22Rv1 (cell line): ENCODE results near the gene NOB1.
A peak's percentile ranks its signal among the peaks of the same experiment; 100 is the strongest.
"Not testable (repeated sequence)": the region's sequence is repeated elsewhere in the genome, so short reads cannot be mapped to it uniquely, and the experiment has no call there.

Experiments
- H3K27ac ChIP-seq: fragments of 450-650 bp; 2 replicates; pipeline ENCODE4 v1.5.1; 2017
- CTCF ChIP-seq: fragments of 450-650 bp; IDR thresholded peaks from 2 replicates; pipeline ENCODE4 v1.5.1; 2017; ENCODE audit warnings: mild to moderate bottlenecking
- ZFX ChIP-seq: fragments of 450-650 bp; IDR thresholded peaks from 2 replicates; pipeline ENCODE4 v1.6.1; 2017; ENCODE audit warnings: antibody characterized with exemption, borderline replicate concordance

Gene NOB1

GRCh38 chr16:69754469-69755310 is at the start of gene NOB1:
Gene NOB1, minus strand, starts transcription at chr16:69754926. Its CDS starts 16 bp downstream, at chr16:69754910.
- peak; percentile 97 for TF ChIP-seq CTCF
- TF ChIP-seq ZFX: no peak
- peak within 1 kb of the TSS; percentile 68 for H3K27ac ChIP-seq

DNA sequence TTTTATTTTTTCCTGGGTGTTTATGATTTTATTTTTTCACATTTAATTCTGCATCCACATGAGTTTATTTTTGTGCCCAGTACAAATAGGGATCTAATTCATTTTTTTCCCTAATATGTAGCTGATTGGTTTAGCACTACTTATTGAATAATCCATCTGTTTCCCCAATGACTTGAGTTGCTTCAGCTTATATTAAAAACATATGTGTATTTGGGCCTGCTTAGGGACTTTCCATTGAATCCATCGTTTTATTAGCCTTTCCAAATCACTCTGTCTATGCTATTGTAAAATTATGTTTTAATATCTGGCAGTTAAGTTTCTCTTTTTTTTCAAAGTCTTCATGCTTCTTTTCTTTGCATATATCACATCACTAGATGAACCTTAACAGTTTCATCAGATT is 49.6 kb upstream of the NOB1 start:
- no peak overlapping the region for H3K27ac ChIP-seq
- TF ChIP-seq ZFX: no peak
- TF ChIP-seq CTCF: no peak

DNA sequence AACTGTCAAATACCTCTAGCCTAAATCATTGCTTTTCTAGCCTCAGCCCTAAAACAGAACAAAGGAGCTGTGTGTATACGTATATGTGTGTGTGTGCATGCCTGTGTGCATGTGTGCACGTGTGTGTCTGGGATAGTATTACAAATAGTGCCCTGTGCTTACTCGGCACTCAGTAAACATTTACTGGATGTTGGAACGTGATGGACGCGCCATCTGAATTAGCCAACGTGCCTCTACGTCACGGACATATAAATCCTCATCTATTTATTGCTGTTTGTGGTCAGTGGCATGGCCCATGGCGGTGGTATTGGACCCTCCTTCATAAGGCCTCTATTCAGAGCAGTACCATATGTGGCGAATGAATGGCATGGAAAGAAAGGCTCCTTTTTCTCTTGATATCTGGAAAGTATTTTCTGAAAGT is 44.9 kb upstream of the NOB1 start:
- TF ChIP-seq ZFX (no peak), CTCF (no peak)
- no peak overlapping the region for H3K27ac ChIP-seq

DNA sequence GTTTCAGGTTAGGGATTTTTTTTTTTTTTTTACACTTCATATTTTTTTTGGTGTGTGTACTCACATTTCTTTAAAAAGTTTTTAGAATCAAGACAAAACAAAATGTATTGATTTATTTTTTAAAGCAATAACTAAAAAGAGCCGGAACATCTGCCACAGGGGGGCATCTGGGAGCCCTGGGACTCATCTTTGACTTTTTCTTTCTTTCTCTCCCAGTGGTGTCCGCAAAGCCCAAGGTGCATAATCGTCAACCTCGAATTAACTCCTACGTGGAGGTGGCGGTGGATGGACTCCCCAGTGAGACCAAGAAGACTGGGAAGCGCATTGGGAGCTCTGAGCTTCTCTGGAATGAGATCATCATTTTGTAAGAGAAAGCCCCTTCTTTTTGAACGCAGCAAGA is 43.7 kb upstream of the NOB1 start:
- peak; percentile 18 for TF ChIP-seq CTCF
- no peak for TF ChIP-seq ZFX
- no peak overlapping the region for H3K27ac ChIP-seq

DNA sequence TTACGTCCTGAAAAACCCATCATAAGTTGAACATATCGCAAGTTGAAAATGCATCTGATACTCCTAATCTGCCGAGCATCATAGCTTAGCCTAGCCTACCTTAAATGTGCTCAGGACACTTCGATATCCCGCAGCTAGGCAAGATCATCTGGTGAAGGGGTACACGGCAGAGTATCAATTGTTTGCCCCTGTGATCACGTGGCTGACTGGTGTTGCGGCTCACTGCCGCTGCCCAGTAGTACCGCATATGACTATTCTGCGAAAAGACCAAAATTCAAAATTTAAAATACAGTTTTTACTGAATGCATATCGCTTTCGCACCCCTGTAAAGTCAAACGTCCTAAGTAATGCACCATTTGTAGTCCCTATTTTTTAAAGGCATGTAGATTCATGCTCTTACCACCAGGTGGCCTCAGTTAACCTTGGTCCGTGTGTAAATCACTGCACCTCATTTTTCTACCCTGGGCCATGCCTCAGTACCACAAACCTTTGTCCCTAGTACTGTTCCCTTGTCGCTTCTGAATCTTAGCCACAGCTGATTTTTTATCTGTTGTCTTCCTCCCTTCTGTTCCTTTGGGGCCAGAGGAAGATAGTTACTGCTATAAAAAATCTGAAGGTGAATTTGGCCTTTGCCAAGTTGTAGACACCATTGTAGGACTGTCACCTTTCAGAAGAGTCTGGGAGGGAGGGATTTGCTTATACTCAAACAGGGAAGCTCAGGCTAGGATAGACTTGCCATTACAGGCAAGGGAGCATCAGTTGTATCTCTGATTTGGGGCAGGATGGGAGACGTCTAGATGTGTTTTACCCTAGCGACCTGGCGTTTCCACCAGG is 41.8 kb upstream of the NOB1 start:
- peak; percentile 88 for TF ChIP-seq CTCF
- TF ChIP-seq ZFX: no peak
- no peak overlapping the region for H3K27ac ChIP-seq

DNA sequence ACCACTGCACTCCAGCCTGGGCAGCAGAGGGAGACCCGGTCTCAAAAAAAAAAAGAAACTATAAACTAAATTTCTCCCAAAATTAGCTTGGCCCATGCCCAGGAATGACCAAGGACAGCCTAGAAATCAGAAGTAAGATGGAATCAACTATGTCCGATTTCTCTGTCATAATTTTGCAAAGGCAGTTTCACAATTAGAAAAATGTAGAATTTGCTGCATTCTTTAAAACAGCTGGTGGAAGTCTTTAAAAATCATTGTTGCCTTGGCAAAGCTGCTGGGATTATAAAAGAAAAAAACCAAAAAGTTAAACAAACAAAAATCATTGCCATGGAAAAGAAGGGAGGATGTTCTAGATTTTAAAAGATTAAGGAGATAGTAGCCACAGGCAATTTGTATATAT is 39.8 kb upstream of the NOB1 start:
- TF ChIP-seq CTCF (no peak), ZFX (no peak)
- H3K27ac ChIP-seq: no peak overlapping the region

GRCh38 chr16:69793526-69793925 is 38.8 kb upstream of the NOB1 start:
- no peak for TF ChIP-seq CTCF
- no peak for TF ChIP-seq ZFX
- H3K27ac ChIP-seq: no peak overlapping the region

DNA sequence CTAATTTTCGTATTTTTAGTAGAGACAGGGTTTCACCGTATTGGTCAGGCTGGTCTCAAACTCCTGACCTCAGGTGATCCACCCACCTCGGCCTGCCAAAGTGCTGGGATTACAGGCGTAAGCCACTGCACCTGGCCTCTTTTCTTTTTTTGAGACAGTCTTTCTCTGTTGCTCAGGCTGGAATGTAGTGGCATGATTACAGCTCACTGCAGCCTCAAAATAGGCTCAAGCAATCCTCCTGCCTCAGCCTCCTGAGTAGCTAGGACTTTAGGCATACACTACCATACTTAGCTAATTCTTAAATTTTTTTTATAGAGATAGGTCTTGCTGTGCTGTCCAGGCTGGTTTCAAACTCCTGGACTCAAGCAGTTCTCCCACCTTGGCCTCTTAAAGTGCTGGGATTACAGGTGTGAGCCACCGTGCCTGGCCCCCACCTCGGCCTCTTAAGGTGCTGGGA is 36.7 kb upstream of the NOB1 start:
- not testable (repeated sequence) for H3K27ac ChIP-seq
